Stimulated activated naive CD4-positive, alpha-beta T cell treated with Interleukin-2 at 50 U/mL for 16 hours (primary cell): ENCODE data around the gene KCNA3.
A peak's percentile ranks its signal among the peaks of the same experiment; 100 is the strongest.

Experiments used
- DNase-seq: peaks from one replicate; lab custom pipeline; 2025; lab: John Stamatoyannopoulos, UW

The KCNA3 gene

DNA sequence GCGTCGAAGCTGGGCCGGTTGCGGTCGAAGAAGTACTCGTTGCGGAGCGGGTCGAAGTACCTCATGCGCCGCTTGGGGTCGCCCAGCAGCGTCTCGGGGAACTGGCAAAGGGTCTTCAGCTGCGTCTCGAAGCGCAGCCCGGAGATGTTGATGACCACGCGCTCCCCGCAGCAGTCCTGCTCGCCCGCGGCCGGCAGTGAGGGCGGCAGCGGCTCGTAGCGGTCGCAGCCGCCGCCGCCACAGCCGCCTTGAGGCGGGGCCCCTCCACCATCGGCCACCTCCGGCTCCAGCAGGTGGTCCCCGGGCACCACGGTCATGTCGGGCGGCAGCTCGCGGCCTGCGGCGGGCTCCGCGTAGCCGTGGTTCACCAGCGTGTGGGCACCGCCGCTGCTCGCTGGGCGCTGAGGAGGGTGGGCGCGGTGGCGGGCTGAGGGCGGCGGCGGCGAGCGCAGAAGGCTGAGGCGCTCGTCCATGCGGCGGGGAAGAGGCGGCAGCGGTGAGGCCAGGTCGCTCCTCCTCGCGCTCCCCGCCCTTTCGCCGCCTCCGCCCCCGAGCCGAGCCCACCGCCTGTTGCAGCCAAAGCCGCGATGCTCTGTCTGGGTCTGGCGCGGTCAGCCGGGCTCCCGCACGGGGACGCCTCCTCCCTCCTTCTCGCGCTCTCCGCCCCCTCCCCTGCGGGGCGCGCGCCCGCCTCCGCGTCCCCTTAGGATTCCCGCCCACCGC is at the start of gene KCNA3:
KCNA3 (minus strand) TSS at position 604 of the 723 bp plus-strand sequence; CDS start at position 473, 131 bp downstream.
- DNase-seq = peak; percentile 65

DNA sequence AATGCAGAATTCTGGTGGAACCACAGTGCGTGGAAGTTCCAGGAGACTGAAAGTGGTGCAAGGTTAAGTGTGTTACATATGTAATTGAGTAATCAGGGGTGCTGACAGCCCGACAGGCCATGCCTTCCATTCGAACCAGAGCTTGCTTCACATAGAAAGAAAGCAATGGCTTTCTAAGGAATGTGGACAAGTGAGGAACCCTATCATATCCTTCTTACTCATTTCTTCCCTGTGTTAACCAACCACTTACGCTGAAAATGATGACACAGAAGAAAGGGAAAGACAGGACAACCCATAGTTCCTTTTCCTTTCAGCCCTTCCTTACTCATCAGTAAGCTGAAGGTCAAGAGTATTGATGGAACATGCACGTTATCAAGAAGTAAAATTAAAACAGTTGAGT is 48.1 kb upstream of the KCNA3 start:
- no peak for DNase-seq

DNA sequence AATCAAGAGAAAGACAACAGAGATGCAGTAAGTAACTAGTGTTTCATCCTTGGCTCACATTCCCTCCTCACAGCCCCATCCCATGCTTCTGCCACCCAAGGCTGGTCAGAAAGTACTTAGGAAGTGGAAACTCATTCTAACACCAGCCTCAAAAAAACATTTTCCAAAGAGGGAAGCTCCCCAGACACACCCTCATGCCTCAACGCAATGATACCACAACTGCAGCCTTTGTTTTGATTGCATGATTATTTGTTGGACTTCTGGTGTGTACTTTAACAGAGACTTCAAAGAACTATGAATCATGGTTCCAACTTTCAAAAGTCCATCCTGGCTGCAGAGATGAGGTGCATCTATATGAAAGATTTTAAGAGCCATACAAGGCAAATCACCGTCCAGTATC is 45.2 kb upstream of the KCNA3 start:
- no peak for DNase-seq

DNA sequence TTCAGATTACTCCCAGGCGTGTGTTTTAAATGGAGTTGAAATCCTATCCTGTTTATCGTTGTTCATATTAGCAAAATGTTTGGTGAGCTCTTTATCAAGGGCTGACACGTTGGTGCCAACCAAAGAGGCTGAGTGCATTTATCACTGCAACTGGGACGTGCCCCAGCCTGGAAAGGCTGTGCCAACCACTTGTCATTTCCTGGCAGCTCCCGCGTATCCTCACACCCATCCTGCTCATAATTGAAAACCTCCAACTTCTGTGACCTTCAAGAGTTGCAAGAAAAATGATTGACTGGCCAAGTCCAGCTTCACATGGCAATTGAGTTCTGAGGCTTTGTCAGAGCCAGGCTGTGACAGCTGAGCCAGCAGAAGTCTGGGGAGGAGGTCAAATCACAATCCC is 43.7 kb upstream of the KCNA3 start:
- no peak for DNase-seq

DNA sequence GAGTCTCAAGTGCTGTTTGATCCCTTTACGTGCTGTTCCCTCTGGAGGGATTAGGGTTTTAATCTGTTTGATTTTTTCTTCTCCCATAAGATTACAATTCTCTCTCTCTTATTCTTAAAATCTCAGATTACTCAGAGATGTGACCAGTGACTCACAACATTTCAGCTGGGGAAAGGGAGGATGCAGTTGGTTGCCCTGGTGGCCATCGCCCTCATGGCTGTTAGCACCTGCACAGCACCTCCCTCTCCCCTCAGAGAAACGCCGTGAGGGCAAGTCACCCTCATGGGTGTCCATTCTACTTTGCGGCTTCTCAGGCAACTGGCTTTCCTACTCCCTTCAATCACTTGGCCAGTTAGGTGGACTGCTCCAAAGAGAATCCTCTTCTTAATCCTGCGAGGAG is 42.4 kb upstream of the KCNA3 start:
- no peak for DNase-seq

DNA sequence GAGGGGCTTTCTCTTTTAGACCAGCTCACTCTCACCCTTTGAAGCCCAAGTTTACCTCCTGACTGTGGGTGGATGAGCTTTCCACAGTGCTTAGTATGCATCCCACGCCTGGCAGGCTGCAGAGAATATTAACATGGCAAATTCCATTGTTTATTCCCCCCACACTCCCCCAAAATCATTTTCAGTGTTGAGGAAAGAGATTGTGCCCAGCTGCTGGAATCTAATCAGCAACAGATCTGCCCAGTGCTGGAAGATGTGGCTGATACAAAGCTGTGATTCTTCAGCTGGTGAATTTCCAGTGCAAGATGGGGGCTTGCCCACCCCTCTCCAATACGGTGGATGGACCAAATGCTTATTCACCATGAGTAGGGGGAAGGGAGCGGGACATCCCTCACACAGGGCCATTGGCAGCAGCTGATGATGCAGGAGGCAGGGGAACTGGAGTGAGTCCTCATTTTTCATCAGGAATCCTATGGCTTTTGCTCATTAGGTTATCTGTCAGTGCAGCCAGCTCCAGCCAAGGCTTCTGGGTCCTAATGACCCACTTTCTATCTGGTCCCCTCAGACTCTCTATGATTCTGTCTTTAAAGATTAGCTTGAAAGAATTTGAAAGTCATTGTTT is 39.7 kb upstream of the KCNA3 start:
- DNase-seq = no peak

DNA sequence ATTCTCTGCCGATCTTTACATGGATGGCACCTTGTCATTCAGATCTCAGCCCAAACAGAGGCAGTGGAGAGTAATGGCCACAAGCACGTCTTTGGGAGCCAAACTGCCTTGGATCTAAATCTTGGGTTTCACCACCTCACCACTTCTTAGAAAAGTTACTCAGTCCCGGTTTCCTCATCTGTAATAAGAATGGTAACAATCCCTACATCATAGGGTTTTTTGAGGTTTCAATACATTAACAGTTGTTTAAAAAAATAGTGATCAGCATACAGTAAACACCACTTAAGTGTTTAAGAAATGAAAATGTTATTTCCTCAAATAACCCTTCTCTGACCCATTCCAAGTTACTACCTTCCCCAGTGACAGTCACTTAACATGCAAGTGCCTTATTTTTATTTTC is 38.5 kb upstream of the KCNA3 start:
- DNase-seq = no peak

DNA sequence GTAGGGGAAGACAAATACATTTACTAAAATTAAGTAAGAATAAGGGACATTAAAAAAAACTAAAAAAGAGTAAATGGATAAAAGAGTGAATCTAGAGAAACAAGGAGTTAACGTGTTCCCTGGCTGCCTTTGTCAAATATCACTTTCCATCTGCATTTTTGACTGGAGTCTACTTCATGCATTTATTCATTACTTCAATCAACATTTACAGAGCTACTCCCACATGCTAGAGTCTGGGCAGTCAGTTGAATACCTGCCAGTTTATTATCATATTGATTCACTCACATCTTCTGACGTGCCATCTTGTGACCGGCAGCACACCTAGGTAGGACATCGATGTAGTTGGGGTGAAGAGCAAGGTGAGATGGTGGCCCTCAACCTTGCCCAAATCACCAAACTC is 35.6 kb upstream of the KCNA3 start:
- no peak for DNase-seq

DNA sequence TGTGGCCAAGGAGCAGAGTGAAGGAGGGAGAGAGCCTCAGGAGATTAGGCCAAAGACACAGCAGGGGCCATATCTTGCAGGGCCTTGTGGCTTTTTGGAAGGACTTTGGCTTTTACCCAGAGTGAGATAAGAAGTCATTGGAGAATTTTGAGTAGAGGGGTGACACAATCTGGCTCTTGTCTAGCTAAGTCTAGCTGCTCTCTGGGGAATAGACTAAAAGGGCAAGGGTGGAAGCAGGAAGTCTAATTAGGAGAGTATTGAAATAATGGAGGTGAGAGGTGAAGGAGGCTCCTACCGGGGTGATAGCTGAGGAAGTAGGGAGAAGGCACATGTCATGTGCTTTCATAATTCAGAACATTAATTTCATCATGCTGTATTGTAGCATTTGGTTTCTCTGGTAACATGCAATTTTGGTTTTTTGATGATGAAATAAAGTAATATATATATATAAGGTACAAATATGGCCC is 34.3 kb upstream of the KCNA3 start:
- no peak for DNase-seq

DNA sequence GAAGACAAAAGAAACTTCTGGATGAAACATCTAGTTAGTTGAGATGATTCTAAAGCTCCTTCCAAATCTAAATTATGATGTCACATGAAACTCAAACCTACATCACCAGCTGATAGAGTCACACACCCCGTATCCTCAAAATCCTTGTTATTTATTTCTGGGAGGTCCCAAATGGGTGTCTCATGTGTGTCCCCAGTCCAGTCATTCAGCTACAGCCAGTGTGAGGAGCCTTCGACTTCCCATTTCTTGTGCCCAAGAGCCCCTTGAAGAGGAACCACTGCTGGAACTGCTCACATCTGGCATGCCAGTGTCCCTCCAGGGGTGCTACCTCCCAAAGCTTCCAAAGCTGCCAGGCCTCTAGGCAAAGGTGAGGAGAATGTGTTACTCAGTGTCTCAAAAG is 32.5 kb upstream of the KCNA3 start:
- DNase-seq = no peak

DNA sequence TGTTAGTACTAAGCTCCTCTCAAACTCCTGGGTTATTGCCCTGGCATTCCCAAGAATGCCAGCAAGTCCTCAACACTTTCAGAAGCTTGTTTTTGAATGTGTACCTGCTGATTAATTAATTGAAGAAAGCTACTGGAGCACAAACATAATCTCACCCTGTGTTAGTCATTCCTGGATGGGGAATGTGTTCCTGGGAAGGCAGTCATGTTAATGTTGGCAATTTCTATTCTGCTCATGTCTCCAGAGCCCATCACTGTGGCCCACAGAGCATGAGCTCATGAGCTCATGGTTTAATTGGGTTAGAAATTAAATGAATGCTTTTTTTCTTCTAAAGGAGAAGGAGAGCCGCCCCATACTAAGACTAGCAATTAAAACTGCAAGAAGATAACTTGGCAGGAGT is 31.9 kb upstream of the KCNA3 start:
- no peak for DNase-seq

DNA sequence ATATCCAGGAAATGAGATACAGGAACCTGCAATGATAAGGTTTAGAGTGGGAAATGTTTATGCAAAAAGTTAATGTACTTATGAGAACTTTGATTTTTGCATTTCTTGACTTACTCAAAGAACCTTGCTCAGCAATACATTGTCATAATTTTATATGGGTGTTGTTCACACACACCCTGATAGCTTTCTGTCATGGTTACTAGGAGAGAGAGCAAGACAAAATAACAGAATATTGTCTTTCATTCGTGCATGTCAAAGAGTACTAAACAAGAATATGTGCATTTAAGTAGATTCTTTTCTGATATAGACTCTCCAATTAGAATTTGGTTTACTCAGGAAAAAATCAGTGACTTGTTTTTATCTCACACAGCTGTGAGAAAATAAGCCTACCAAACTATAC is 27.5 kb upstream of the KCNA3 start:
- no peak for DNase-seq

DNA sequence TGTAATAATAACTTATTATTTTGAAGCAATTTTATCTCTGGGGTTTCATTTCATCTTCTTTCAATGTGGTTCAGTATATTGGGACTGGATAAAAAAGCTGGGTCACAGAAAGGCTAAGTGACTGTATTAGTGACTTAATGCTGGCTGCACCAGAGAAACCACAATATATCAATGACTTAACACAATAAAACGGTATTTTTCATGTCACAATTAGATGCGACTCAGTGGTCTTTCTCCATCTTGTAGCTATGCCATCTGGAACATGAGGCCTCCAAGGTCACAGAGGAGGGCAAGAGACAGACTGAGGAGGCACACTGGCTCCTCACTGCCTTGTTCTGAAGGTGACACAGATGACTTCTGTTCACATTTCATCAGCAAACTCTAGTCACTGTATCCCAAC is 26.0 kb upstream of the KCNA3 start:
- DNase-seq = no peak

DNA sequence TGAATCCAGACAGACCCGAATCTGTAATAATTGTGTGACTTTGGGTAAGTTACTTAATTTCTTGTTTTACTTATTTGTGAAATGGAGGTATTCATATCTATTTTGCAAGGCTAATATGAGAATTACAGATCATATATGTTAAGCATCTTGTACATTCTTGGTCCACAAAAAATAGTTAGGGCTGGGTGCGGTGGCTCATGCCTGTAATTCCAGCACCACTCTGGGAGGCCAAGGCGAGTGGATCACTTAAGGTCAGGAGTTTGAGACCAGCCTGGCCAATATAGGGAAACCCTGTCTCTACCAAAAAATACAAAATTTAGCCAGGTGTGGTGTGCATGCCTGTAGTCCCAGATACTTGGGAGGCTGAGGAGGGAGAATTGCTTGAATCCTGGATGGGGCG is 22.9 kb upstream of the KCNA3 start:
- DNase-seq = no peak

DNA sequence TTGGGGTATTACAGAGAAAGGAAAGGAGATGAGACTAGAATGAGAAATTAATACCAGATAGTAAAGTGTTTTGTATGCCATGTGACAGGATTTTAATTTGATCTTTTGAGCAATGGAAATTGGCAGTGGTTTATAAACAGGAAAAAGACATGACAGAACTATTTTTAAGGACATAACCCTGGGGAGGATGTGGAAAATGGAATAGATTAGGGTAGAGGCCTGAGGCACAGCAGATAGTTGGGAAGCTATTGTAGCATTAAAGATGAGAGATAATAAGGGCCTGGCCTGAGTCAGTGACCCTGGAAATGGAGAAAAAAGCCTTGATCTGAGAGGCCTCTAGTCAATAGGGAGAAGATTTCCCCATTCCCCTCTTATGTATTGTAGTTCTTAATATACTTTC is 22.1 kb upstream of the KCNA3 start:
- DNase-seq = no peak

DNA sequence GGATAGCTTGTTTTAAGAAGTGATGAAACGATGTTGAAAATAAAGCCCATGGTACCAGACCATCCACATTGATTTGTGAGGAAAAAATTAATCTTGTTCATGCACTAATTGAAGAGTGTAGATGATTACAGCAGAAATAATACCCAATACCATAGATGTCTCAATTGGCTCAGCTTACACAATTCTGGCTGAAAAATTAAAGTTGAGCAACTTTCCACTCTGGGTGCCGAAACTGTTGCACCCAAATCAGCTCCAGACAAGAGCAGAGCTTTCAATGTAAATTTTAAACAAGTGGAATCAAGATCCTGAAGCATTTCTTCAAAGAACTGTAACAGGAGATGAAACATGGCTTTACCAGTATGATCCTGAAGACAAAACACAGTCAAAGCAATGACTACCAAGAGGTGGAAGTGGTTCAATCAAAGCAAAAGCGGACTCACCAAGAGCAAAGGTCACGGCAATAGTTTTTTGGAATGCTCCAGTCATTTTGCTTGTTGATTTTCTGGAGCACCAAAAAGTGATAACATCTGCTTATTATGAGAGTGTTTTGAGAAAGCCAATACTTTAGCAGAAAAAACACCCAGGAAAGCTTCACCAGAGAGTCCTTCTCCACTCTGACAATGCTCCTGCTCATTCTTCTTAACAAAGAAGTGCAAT is 16.1 kb upstream of the KCNA3 start:
- no peak for DNase-seq

DNA sequence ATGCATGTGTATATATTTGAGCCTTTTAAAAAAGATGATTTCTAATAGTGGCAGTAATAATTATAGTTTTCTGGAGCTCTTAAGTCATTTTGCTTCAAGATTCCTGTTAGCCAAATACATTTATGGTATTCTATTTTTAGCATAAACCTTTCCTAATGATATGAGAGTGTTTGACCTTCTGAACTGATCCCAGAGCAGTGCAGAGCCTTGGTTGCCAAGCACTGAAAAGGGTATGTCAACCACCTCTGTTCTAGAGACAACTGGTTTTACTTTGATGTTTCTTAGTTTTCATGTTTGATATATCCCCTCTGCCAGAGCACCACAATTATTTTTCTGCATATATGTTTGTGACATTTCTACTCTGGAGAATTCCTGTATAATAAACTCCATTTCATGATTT is 15.1 kb upstream of the KCNA3 start:
- DNase-seq = no peak

DNA sequence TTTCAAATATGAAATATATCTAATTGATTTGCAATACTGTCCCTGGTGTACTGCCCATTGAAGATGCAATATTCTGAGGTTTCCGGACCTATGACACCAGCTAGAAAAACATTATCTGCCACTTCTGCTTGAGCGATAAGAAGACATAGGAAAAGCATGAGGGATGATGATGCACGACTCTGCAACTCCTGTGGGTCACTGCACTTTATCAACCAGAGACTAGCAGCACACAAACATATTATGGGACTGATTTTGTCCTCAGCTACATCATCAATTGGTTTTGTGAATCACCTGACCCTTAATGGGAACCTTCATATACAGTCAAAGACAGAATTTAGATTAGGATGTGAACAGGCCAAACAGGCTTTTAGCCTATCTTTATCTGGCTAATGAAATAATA is 13.8 kb upstream of the KCNA3 start:
- no peak for DNase-seq

DNA sequence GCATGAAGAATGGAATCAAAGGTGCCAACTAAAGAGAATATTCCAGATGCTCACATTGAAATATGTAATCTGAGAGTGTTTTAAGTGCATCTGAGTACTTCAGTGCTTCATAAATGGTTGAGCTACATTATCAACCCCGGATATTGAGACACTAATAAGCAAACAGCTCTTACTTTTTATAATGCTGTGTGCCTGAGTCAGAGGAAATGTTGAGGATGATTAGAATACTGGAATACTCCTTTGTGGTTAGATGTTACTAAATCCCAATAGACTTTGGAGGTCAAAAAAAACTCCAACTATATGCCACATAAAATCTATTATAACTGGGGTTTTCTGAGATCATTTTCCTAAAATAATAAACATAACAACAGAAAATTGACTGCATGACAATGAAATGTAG is 12.5 kb upstream of the KCNA3 start:
- DNase-seq = no peak

DNA sequence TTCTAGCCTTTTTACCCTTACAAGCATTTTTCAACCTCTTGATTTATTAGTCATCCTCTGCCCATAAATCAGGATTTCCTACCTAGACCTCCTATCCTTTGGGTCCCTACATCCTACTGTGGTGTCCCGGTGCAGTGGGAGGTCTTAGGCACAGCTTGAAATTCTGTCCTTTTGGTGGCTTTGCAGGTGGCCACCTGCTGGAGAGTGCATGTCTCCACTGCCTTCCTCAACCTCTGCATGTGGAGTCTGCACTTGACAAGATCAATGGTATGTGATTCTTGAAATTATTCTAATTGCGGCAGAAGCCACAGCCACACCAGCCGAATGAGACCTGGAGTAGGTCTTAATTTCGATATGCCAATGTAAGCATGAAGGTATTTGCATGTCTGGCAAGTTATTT is 11.4 kb upstream of the KCNA3 start:
- no peak for DNase-seq

DNA sequence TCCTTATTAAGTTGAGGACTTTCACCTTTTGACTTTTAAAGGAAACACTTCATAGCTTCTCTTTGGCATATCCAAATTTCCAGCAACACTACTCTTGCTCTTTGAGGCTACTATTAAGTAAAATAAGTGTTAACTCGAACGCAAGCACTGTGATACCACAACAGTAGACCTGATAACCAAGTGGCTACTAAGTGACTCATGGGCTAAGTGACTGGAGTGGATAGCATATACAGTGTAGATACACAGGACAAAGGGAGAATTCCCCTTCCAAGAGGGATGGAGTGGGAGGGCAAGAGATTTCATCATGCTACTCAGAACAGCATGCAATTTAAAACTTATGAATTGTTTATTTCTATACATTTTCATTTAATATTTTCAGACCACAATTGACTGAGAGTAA is 9.8 kb upstream of the KCNA3 start:
- no peak for DNase-seq

DNA sequence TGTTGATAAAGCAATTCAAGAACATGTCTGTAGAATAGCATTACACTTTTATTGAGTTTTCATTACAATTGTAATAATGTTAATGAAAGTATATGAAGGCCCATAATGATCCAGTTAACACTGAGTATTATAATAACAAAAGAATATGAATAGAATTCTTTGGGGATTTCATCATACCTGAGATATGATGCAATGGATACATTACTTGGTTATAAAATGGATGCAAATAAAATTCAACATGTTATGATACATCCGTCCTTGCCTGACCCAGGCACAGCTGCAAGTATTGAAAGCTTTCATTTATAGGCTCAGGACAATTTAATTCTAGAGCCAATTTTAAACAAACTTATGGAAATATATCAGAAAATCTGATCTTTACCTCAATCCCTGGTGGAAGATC is 8.2 kb upstream of the KCNA3 start:
- no peak for DNase-seq

DNA sequence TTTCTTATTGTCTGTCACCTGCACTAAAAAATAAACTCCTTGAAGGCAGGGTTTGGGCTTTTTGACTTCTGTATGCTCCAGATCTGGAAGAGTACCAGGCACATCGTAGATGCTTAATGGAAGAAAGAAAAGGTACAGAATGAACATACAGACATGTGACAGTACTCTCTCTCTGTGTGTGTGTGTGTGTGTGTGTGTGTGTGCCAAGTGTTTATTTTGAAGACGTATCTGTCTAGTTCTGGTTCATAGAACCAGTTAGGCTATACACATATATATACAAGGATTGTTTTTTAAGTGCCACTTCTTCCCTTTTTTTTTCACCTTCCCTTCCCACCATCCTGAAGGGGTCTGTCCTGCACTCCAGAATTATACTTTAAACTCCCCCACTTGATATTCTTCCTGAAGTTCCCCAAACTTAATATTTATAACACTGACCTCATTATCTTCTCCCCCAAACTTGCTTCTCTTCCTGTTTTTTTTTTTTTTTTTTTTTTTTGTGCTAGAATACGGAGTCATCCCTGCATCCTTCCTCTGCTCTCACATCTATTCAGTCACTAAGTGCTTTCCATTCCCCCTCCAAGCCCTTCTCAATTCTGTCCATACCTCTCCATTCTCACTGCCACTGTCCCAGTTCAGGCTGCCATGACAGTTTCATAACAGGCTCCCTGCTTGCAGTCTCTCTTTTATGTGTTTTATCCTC is 5.4 kb upstream of the KCNA3 start:
- no peak for DNase-seq
